ENCODE data around the gene BCL7A. TPM values are rescaled to one million over a fixed set of nuclear protein-coding genes. Genes with fewer than 3 reads are reported as not detected.
A peak's percentile ranks its signal among the peaks of the same experiment; 100 is the strongest.

Gene BCL7A
- total RNA-seq, 2 experiments from 2014 or later = 6.3 to 7.3 TPM

DNA sequence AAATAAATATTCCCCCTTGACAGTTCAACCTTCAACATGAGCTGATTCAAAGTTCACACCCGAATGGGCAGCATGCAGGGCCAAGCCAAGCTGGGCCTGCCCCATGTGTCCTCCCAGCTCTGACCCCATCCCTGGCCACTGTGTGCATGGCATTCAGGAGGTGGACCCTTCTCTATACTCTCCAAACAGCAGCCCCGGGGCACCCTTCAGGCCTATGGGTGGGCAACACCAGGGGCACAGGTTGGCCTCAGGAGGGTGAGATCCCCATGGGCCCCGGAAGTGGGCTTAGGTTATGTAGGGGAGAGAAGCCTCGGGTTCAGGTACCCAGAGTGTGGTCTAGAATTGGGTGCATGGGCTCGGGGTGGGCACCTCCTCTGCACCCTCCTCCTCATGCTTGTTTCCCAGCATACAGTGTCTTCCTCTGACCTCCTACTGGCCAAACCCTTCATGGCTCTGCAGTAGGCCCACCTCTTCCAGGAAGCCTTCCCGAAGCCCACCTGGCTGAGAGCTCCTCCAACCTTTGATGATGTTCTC, 31.5 kb upstream of the BCL7A start:
- H3K4me3 Mint-ChIP-seq = no peak overlapping the region
- H3K36me3 Mint-ChIP-seq = no peaks in the 10 kb centered on the region
- ATAC-seq (ENCODE audit: low read depth) (no peak), DNase-seq (no peak)
- peaks cover 4% of the 10 kb centered on the region for H3K4me1 Mint-ChIP-seq
- no peaks in the 10 kb centered on the region for H3K9me3 Mint-ChIP-seq
- no peak overlapping the region for H3K27ac Mint-ChIP-seq
- POLR2A ChIA-PET = no interaction called here
- peaks cover 2% of the 10 kb centered on the region for H3K27me3 Mint-ChIP-seq

DNA sequence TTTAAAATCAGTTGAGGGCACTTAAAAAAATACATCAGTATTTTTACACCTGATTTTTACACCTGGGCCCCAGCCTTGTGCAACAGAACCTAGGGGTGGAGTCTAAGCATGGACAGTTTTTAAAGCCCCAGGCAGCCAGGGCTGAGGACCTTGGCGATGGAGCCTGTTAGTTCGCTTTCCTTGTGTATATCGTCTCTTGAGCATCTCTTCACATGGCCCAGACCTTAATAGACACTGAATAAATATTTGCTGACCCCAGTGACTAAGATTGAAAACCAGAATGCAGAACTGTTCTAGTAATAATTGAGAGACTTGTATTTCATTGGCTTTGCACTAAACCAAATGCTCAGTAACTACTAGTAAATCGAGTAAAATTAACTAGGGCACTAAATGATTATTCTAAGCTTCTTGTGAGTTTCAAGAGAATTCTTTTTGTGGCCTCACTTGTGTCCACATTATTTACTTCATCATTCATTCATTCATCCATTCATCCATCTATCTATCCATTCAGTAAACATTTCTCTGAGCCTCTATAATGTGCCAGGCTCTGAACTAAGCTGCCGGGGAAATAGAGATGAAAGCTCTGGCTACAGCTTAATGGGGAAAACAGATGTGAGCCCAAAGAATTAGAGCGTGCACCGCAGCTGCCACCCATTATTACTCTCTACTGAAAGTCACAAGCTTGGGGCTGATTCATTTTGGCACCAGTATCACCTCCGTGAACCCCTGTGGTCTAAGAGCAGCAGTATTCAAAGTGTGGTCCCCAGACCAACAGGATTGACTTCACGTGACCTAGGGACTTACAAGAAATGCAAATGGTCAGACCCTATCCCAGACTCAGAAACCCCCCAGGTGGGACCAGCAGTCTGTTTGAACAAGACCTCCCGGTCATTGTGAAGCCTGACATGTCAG, 30.7 kb upstream of the BCL7A start:
- peaks cover 4% of the 10 kb centered on the region for H3K4me1 Mint-ChIP-seq
- no peaks in the 10 kb centered on the region for H3K36me3 Mint-ChIP-seq
- H3K27ac Mint-ChIP-seq = no peak overlapping the region
- ATAC-seq (ENCODE audit: low read depth) (no peak), DNase-seq (no peak)
- no peak overlapping the region for H3K4me3 Mint-ChIP-seq
- peaks cover 7% of the 10 kb centered on the region for H3K27me3 Mint-ChIP-seq
- H3K9me3 Mint-ChIP-seq = no peaks in the 10 kb centered on the region
- POLR2A ChIA-PET = interaction anchor here (1.1 kb wide), 1 partner anchor 30 kb away, joined by 3 read pairs; the partner anchor contains the start of gene BCL7A

DNA sequence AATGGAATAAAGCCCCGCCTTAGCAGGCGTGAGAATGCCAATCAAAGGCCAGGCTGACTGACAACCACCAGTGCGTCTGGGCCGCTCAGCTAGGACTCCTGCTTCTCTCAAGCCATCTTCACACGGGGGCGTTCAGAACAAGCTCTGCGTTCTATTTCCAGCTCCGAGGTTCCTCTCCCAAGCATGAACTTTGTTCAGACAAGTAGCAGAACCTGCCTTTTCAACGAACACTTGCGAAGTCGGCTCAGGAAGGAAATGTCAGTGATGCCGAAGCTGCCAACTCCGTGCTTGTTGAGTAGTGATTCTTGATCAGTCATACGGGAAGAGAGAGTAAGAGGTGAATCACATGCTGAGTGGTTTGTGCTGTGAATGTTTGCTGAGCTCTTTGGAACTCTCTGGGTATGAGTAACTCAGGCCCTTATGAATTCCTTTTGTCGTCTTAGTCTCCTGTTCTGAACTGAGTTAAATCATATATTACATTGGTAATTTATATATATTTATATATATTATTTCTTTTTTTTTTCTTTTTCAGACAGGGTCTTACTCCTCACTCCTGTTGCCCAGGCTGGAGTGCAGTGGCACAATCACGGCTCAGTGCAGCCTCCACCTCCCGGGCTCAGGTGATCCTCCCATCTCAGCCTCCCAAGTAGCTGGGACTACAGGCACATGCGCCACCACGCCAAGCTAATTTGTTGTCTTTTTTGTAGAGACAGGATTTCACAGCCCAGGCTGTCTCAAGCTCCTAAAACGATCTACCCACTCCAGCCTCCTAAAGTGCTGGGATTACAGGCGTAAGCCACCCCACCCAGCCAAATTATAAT, 29.4 kb upstream of the BCL7A start:
- H3K4me3 Mint-ChIP-seq = peak overlapping the region; percentile 19
- ATAC-seq (ENCODE audit: low read depth) = peak; percentile 97
- H3K36me3 Mint-ChIP-seq = no peaks in the 10 kb centered on the region

DNA sequence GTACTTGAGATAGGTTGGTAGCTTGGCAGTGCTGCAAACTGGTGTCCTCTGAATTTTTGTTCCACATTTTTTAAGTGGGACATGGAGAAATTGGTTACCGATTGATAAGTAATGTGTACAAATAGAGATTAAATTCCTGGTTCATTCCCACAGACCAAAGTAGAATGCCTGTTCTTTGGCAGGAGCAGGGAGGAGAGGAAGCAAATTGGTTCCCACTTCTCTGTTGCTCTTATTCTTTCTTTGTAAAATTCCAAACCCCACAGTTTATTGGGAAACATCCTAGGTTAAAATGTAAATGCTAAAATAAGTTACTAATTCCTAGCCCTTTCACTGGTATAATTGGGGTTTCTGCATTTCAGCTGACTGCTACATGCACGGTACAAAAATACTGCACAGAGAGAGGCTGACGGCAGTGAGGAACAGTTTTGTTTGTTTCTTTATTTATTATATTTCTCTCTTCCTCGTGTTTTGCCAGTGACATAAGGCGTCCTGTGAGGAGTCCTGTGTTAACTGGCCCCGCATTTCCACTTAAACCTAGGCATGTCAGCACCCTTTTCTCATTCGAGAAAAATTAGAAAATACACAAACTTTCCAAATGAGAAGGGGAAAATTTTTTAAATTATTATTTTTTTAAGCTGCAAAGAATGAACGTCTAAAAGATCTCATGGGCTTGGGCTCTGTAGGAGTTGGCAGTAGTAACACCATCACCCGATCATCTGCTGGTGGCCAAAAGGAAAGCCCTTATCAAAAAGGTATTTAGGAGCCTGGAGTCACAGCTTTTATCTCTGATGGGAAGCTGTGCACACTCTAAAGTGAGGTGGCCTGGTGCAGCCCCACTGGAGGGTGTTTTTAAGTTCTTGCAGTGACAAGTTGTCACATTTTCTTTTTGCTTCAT, 25.4 kb upstream of the BCL7A start:
- ATAC-seq (ENCODE audit: low read depth) (no peak), DNase-seq (no peak)
- H3K4me1 Mint-ChIP-seq = peaks cover 6% of the 10 kb centered on the region
- H3K9me3 Mint-ChIP-seq = peaks cover 4% of the 10 kb centered on the region
- no peak overlapping the region for H3K27ac Mint-ChIP-seq
- H3K36me3 Mint-ChIP-seq = peaks cover 2% of the 10 kb centered on the region
- peaks cover 28% of the 10 kb centered on the region for H3K27me3 Mint-ChIP-seq
- no peak overlapping the region for H3K4me3 Mint-ChIP-seq
- POLR2A ChIA-PET = no interaction called here

More for the DNA sequence above, 29.4 kb upstream of the BCL7A start:
- POLR2A ChIA-PET = interaction anchor here (0.6 to 1.1 kb wide), 3 partner anchors 29 to 1359 kb away, joined by 3 to 4 read pairs (median 4); partner anchors contain the start of gene BCL7A
- H3K9me3 Mint-ChIP-seq = no peaks in the 10 kb centered on the region
- H3K27ac Mint-ChIP-seq = peak overlapping the region; percentile 72
- H3K27me3 Mint-ChIP-seq = peaks cover 13% of the 10 kb centered on the region
- peaks cover 6% of the 10 kb centered on the region for H3K4me1 Mint-ChIP-seq
- DNase-seq = no peak

DNA sequence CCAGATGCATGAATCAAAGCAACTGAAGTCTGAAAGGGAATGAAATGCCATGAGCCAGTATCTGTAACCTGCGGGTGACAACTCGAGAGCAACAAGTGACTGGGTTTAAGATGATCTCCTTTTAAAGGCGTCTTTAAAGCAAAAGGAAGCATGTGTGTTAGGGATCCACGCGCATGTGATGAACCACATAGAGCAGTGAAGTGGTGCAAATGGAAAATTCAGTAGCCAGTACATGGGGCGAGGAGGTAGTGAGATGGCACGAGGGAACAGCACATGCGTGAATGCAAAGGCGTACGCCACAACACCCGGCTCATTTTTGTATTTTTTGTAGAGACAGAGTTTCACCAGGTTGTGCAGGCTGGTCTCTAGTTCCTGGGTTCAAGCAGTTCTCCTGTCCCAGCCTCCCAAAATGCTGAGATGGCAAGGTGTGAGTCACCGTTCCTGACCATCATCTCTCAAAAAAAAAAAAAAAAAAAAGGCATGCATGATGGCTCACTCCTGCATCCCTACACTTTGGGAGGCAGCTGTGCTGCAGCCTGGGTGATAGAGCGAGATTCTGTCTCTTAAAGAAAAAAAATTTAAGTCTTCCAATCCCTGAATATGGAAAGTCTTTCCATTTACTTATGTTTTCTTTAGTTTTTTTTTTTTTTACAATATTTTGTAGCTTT, 24.6 kb upstream of the BCL7A start:
- Mint-ChIP-seq H3K27ac (no peak overlapping the region), H3K4me1 (peaks cover 3% of the 10 kb centered on the region), H3K36me3 (peaks cover 2% of the 10 kb centered on the region), H3K9me3 (peaks cover 4% of the 10 kb centered on the region), H3K27me3 (peaks cover 27% of the 10 kb centered on the region), H3K4me3 (no peak overlapping the region)
- DNase-seq = no peak
- POLR2A ChIA-PET = no interaction called here
- ATAC-seq (ENCODE audit: low read depth) = no peak

DNA sequence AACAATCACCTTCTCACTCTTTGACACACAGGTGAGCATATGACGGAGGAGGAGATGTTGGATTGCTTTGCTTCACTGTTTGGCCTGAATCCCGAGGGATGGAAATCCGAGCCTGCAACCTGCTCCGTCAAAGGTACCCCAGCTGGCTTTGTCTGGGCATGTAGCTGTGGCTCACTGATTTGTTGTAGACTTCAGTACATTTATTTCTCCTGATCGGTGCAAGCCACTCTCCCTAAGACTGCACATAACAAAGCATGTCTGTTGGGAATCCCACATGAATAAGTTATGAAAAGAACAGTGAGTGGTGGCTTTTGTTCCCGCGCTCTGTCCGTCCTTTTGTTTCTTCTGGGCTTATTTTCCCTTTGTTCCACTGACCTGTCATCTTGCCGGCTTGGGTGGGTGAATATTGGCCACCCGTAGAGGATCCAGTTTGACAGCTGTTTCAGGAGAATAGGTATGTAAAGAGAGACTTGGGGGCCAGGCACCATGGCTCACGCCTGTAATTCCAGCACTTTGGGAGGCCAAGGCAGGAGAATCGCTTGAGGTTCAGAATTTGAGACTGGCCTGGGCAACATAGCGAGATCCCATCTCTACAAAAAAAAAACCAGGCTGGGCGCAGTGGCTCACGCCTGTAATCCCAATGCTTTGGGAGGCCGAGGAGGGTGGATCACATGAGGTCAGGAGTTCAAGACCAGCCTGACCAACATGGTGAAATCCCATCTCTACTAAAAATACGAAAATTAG, 20.0 kb upstream of the BCL7A start:
- ATAC-seq (ENCODE audit: low read depth) (no peak), DNase-seq (no peak)
- Mint-ChIP-seq H3K9me3 (peaks cover 4% of the 10 kb centered on the region), H3K36me3 (peaks cover 2% of the 10 kb centered on the region), H3K27me3 (peaks cover 29% of the 10 kb centered on the region), H3K4me3 (no peak overlapping the region), H3K4me1 (peaks cover 9% of the 10 kb centered on the region), H3K27ac (no peak overlapping the region)
- POLR2A ChIA-PET = no interaction called here

DNA sequence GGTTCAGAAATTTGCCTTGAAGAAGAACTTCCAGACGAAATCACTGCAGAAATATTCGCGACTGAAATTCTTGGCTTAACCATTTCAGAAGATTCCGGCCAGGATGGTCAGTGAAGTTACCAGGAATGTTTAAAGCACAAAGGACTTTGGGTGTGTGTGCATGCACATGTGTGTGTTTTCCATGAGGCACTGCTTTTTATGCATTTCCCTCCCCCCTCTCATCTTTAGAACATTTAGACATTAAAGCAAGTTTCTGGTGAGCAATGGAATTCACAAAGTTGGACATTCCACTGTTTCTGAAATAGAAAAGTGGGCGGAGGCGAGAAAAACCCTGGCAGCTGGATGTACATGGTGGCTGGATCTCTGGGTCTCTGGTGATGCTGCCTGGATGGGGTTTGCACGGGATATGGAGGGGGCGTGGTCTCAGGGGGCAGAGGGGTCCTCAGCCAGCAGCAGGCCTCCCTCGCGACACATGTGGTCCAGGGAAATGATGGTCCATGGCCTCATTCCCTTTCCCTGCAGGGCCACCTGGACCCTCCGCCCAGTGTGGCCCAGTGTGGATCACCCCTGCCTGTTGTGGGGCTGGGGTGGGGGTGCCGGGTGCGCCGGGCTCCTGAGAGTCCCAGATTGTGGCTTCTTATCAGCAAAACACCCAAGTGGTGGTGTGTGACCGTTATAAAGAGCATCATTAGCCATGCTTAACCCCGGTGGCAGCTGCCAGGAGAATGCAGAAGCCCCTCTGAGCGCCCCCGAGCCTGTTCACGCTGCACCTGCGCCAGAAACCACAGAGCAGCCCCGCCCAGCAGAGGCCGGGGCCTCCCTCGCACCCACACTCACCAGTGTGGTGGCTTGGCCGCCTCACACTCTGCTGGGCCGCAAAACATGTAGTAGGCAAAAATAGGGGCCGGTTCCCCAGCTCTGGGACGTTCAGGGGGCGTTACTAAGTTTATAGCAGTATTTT, 17.8 kb upstream of the BCL7A start:
- ATAC-seq (ENCODE audit: low read depth) (no peak), DNase-seq (no peak)
- Mint-ChIP-seq H3K27me3 (peaks cover 27% of the 10 kb centered on the region), H3K4me1 (peaks cover 13% of the 10 kb centered on the region), H3K9me3 (peaks cover 4% of the 10 kb centered on the region), H3K4me3 (no peak overlapping the region), H3K36me3 (peaks cover 2% of the 10 kb centered on the region), H3K27ac (no peak overlapping the region)
- POLR2A ChIA-PET = no interaction called here

DNA sequence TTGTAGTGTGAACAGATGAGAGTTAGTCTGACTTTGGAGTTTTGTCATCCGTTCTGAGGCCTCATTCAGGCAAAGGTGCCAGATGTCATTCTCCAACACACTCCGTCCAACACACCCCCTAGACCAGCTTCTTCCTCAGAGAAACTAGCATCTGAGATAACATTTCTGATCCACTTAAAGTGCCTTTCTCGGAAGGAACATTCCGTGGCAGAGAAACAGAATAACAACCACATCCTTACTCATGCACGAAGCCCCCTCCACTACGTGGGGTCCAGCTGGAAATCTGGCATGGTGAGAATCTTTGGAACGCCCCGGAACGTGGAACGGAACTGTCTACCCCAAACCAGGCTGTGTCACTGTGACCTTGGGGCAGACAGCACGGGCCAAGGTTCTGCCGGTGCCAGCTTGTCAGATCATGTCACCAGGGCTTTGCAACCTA, 17.0 kb upstream of the BCL7A start:
- ATAC-seq (ENCODE audit: low read depth) = no peak
- POLR2A ChIA-PET = interaction anchor here (0.6 kb wide), 1 partner anchor 42 kb away, joined by 3 read pairs; no protein-coding TSS in a partner anchor
- peaks cover under 1% of the 10 kb centered on the region for H3K36me3 Mint-ChIP-seq
- H3K27ac Mint-ChIP-seq = no peak overlapping the region
- peaks cover 21% of the 10 kb centered on the region for H3K27me3 Mint-ChIP-seq
- no peak overlapping the region for H3K4me3 Mint-ChIP-seq
- H3K4me1 Mint-ChIP-seq = peaks cover 13% of the 10 kb centered on the region
- H3K9me3 Mint-ChIP-seq = peaks cover 2% of the 10 kb centered on the region
- no peak for DNase-seq

DNA sequence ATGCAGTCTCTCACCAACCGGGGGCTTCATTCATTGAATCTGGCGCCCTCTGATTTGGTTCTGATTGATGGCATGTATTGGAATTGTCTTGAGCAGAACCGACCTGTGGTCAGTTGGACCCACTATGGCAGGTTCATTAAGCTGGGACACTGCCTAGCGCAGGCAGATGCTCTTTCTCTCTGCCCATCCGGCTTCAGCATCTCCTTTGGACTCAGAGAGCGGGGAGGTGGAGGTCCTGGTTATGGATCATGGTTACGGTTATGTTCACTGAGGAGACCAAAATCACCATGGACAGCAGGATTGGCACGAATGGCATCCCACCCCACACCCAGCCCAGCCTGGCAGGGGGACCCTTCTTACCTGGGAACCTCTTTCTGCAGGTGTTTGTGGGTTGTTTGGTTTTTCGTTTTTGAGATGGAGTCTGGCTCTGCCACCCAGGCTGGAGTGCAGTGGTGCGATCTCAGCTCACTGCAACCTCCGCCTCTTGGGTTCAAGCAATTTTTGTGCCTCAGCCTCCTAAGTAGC, 16.4 kb upstream of the BCL7A start:
- H3K4me3 Mint-ChIP-seq = no peak overlapping the region
- POLR2A ChIA-PET = interaction anchor here (0.6 kb wide), 1 partner anchor 42 kb away, joined by 3 read pairs; no protein-coding TSS in a partner anchor
- no peaks in the 10 kb centered on the region for H3K9me3 Mint-ChIP-seq
- no peak for ATAC-seq (ENCODE audit: low read depth)
- DNase-seq = no peak
- no peak overlapping the region for H3K27ac Mint-ChIP-seq
- H3K27me3 Mint-ChIP-seq = peaks cover 17% of the 10 kb centered on the region
- no peaks in the 10 kb centered on the region for H3K36me3 Mint-ChIP-seq
- peaks cover 13% of the 10 kb centered on the region for H3K4me1 Mint-ChIP-seq

DNA sequence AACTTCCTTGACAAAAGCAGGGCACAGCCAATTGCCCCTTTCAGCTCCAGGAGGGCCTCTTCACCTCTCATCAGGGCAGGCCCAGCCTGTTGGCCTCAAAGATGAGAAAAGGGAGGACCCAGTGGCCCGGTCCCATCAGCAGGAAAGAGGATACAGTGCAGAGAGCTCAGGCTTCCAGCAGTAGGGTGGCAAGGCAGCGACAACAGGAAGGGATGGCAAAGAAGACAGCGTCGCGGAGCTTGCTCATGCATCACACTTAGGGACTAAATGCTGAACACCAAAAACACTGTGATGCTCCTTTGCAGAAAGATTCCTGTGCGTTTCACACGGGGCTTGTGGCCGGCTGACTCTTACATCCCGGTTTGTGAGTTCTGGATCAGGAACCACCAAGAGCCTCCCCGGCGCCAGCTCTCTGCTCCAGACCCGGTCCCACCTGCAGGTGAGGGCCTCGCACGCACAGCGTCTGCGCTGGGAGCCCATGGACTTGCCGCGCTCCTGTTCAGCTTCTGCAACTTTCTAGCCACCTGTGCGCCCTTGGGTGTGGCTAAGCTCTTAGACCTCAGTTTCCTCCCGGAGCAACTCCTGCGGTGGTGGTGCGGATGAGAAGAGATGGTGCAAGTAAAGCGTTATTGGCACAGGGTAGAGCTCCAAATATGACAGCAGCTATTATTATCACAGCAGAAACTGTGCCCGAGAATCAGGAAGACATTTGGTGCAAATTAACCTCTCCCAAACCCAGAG, 15.3 kb upstream of the BCL7A start:
- Mint-ChIP-seq H3K4me3 (peak overlapping the region; percentile 63), H3K36me3 (no peaks in the 10 kb centered on the region), H3K27me3 (peaks cover 17% of the 10 kb centered on the region), H3K9me3 (no peaks in the 10 kb centered on the region), H3K27ac (no peak overlapping the region), H3K4me1 (peaks cover 13% of the 10 kb centered on the region)
- DNase-seq = peak; percentile 41
- ATAC-seq (ENCODE audit: low read depth) = peak; percentile 64
- POLR2A ChIA-PET = interaction anchor here (0.7 kb wide), 1 partner anchor 459 kb away, joined by 3 read pairs; no protein-coding TSS in a partner anchor

All from activated naive CD8-positive, alpha-beta T cell treated with anti-CD3 and anti-CD28 coated beads, Interleukin-2, amount 10 ng/mL, durations not matched to agents 7 days and 5 days (primary cell).